Measurements from ENCODE around the gene POLR2F. TPM values are rescaled to one million over a fixed set of nuclear protein-coding genes. Genes with fewer than 3 reads are reported as not detected.

POLR2F gene
- total and polyA plus RNA-seq, 9 of the 15 experiments (the other 6 are each of a cell fraction or from before 2014, with no cell fraction given) = 98.9 to 410 (median 168) TPM

- DNase-seq (ENCODE audit: extremely low read depth in 1 of 4, low spot score in 3 of 4) (no peak), FAIRE-seq (no peak), ATAC-seq (no peak)
- Histone ChIP-seq H3K9ac (ENCODE audit: insufficient read depth in 1 of 2, low read depth in 2 of 2, low read length in 2 of 2) (peak overlapping the region in 1 of 2 experiments; percentile 38; a peak in 1 of 4 replicates), H3K79me2 (ENCODE audit: control insufficient read depth, insufficient read depth, low read length) (no peaks in the 10 kb centered on the region), H3K9me1 (ENCODE audit: control insufficient read depth, insufficient read depth, low read length) (no peaks in the 10 kb centered on the region), H3K9me3 (replicated peaks; ENCODE audit: control insufficient read depth, insufficient read depth, low read depth, low read length) (no peaks in the 10 kb centered on the region), H3K27me3 (ENCODE audit: control insufficient read depth in 2 of 2, insufficient read depth in 2 of 2, low read length in 2 of 2) (no peaks in the 10 kb centered on the region), H3K36me3 (ENCODE audit: control insufficient read depth, insufficient read depth, low read length) (peaks cover 5% of the 10 kb centered on the region; the same call in 1 of the 3 replicates), H3K4me3 (no peak overlapping the region), H3K4me2 (ENCODE audit: insufficient read depth, low read length) (no peak overlapping the region), H4K20me1 (replicated peaks; ENCODE audit: control insufficient read depth, insufficient read depth, low read length) (no peaks in the 10 kb centered on the region), H3K27ac (ENCODE audit: extremely low read depth, low read depth, low read length) (peak overlapping the region; percentile 4; the same call in 1 of the 3 replicates), H3K4me1 (replicated peaks in 1 of 2; ENCODE audit: control insufficient read depth in 2 of 2, insufficient read depth in 2 of 2, low read length in 2 of 2) (peaks cover 9 to 24% of the 10 kb centered on the region in 2 experiments; a peak in 4 of 5 replicates), H2AFZ (ENCODE audit: low read depth, low read length) (no peak overlapping the region)
- WGBS (ENCODE audit: insufficient coverage, low coverage, missing lambda C conversion rate) = 76% methylated on average over 15 of the region's 21 CpGs
- in situ Hi-C loops (cut with MboI) = no loop called here
- intact Hi-C loops (cut with micrococcal nuclease) = no loop called here
- no TSS peak for BruUV-seq (replicated peaks)
- no peak for TF ChIP-seq ETV1 (tag; conservative IDR thresholded peaks at IDR 0.05; ENCODE audit: low read depth)
- TF ChIP-seq MAFG (tag; conservative IDR thresholded peaks at IDR 0.05) = no peak
- no peak for TF ChIP-seq CTBP1 (IDR thresholded peaks at IDR 0.05; ENCODE audit: borderline replicate concordance)
- TF ChIP-seq TFE3 (CRISPR knock-in tag; IDR thresholded peaks at IDR 0.05) = no peak
- no peak for TF ChIP-seq ZNF507 (tag; conservative IDR thresholded peaks at IDR 0.05)
- TF ChIP-seq NFXL1 (CRISPR knock-in tag; IDR thresholded peaks at IDR 0.05) = no peak
- TF ChIP-seq THRB (CRISPR knock-in tag; conservative IDR thresholded peaks at IDR 0.05) = no peak
- POLR2A ChIA-PET = interaction anchor here (0.6 to 2.0 kb wide), 3 partner anchors 23 to 69 kb away, joined by 3 to 4 read pairs (median 4); no protein-coding TSS in a partner anchor
- CTCF ChIA-PET (ENCODE audit: low intra/inter-chr PET ratio) = interaction anchor here (0.5 to 1.4 kb wide), 3 partner anchors 45 to 141 kb away, joined by 3 to 5 read pairs (median 3); no protein-coding TSS in a partner anchor
These were observed 20.5 kb upstream of the POLR2F start for GRCh38 chr22:37932821-37933578.
